ENCODE measurements around the gene C2CD4A.
"Not testable (repeated sequence)": the region's sequence is repeated elsewhere in the genome, so short reads cannot be mapped to it uniquely, and the experiment has no call there.

Gene C2CD4A, protein sequence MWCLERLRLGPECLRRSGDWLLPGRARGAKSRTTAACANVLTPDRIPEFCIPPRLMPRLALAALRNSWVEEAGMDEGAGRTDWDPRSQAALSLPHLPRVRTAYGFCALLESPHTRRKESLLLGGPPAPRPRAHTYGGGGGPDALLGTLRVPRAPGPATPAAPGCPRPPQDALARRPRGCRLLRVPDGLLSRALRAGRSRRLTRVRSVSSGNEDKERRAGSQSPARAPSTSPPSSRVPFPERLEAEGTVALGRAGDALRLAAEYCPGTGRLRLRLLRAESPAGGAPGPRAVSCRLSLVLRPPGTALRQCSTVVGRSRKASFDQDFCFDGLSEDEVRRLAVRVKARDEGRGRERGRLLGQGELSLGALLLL

GRCh38 chr15:62066663-62067447 is at the start of gene C2CD4A:
Gene C2CD4A, plus strand, starts transcription at chr15:62066977. Its CDS starts 637 bp downstream, at chr15:62067614.
- peak in 2 of 3 experiments; percentile 28 to 37 for DNase-seq (ENCODE audit: low read depth in 3 of 3)

DNA sequence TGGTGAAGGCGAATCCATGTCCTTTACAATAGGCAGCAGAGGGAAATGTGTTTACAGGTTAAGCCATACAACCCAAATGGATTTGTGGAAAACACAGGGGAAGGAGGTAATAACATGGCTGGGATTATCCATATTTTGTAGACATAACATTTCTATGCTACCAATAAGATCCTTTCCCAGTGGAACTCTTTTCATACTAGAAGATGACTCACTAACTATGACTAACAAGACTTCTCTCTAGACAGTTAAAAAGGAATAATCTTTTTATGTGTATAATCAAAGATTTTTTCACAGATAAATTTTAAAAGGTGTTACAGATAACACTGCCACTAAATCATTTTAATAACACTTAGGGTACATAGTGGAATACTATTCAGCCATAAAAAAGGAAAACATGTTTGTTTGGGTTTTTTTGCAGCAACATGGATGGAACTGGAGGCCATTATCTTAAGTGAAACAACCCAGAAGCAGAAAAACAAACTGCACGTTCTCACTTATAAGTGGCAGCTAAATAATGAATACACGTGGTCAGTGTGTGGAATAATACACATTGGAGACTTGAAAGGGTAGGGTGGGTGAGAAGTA is 46.1 kb upstream of the C2CD4A start:
- no peak for DNase-seq (ENCODE audit: low read depth in 3 of 3)

GRCh38 chr15:62021991-62022600 is 44.7 kb upstream of the C2CD4A start:
- DNase-seq (ENCODE audit: low read depth in 3 of 3) = no peak

DNA sequence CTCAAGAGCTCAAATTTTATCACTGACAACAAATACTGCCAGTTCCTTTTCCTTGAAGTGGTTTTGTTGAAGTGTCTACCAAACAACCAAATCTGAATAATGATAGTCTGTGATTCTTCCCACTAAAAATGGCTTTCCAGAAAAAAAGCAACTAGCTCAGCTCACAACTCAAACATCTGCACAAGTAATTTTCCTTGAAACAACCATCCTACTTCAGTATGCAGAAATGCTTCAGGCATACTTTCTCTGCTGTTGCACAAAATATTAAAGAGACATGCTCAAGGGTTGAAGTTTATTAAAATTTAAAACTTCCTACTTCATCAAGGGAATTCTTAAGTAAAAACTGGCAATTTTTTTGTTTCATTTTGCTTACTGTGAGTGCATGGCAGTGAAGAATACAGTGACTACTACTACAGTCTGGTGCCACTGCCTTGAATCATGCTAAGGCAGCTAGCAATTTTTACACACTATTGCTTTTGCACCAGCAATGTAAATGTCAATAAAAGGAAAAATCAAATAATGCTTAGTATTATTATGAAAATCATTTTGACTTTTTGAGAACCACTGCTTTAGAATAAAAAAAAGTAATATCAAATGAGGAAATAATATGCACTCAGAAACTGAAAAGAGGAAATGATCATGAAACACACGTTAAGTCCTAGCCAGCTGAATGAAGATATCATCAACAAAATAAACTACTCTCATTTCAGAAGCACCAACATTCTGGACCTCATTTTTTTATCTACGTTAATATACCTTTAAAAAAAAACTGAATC is 40.1 kb upstream of the C2CD4A start:
- no peak for DNase-seq (ENCODE audit: low read depth in 3 of 3)

DNA sequence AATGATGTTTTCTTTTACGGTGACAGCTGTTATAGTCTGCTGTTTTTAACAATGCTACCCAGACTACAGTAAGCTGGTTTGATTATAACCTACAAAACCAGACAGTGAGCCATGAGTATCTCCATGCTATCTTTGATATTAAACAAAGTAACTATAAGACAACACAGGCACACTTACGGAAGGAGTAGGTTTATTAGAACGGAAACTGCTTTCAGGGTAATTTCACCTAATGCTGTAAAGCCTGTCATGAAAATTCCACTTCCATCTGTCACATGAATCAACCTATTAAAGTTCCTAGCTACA is 39.6 kb upstream of the C2CD4A start:
- DNase-seq (ENCODE audit: low read depth in 3 of 3) = no peak

DNA sequence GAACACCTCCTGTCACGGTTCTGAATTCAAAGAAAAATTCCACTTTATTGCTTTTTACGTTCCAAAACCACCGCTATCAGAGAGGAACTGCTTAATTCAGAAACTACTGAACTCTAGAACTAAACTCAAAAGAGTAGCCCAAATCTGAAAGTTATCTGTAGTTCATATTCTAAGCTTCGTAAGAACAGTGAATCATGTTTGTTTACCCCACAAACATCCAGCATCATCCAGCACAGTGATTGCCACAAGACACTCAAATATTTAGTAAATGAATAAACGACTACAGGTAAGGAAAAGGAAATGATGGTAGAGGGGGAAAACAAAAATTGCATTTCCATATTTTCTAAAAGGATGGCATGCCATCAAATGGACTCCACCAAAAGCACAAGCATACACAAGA is 38.9 kb upstream of the C2CD4A start:
- no peak for DNase-seq (ENCODE audit: low read depth in 3 of 3)

DNA sequence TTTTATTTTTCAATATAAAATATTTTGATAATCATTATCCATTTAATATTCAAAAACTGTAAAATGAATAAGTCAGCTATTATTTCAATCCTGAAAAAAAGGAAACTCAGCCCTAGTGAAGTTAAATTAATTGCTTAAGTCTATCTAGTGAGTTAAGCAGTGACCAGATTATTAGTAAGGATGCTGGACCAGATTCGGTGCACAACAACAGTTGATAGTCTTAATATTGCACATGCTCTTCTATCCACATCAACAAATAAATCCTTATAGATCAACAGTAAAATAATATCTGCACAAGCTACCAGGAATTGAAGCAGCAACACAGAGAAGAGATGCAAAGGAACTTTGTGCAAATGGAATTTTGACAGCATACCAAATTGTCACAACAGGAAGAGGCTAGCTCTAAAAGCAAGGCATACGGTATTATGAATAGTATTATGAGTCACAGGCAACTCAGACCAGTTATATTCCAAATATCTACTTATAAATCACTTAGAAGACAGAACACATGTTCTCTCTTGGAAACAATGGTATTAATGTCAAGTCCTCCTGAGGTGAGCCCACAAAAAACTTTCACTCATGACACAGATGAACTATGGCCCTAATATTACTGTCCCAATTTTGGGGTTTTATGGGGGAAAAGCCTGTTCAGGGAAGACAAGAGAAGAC is 31.4 kb upstream of the C2CD4A start:
- no peak for DNase-seq (ENCODE audit: low read depth in 3 of 3)

DNA sequence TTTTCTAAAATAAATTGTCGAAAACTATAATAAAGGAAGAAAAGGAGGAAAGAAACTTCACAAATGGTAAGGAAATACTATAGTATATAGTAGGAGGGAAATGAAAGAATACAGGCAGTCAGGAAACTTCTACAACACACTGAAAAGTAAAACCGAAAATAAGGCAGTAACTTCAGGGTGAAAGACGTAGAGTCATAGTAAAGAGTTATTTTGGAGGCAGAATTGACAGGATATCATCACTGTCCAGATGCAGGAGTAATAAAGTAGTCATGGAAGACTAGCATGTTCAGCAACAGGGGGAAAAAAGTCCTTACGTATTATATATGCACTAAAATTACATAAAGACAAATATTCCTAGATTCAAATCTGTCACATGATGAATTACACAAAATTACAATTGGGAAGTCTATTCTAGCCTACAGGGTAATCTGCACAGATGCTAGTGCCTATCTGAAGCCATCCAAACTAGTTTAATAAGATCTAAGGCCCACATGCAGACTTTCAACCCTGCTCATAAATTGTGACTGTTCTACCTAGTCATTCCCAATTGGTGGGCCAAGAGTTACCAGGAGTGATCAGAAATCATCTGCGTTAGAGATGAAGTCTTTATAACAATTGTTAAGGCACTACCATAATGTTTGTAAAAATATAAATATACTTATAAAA is 20.6 kb upstream of the C2CD4A start:
- DNase-seq (ENCODE audit: low read depth in 3 of 3) = no peak

DNA sequence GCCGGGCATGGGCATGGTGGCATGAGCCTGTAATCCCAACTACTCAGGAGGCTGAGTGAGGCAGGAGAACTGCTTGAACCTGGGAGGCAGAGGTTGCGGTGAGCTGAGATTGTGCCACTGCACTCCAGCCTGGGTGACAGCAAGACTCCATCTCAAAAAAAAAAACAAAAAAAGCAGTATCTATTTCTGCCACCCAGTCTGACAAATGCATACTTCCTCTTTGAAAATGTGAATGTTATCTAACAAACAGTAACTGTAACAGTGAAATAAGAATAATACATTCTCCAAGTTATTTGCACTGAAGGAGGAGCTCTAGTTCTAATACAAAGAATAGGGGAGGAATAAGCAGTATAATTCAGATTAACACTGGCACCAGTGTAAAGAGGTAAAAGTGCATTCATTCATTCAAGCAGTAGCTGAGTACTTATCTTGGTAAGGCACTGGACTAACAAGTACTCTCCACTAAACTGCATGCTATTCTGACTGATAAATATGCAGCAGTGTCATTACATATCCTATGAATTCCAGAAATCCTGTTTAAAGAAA is 19.4 kb upstream of the C2CD4A start:
- DNase-seq (ENCODE audit: low read depth in 3 of 3) = no peak

GRCh38 chr15:62048254-62048653 is 18.5 kb upstream of the C2CD4A start:
- not testable (repeated sequence) for DNase-seq (ENCODE audit: low read depth in 3 of 3)

- DNase-seq (ENCODE audit: low read depth in 3 of 3) = no peak
Measured at GRCh38 chr15:62050115-62050514, 16.7 kb upstream of the C2CD4A start.

GRCh38 chr15:62051166-62051565 is 15.6 kb upstream of the C2CD4A start:
- DNase-seq (ENCODE audit: low read depth in 3 of 3) = no peak

DNA sequence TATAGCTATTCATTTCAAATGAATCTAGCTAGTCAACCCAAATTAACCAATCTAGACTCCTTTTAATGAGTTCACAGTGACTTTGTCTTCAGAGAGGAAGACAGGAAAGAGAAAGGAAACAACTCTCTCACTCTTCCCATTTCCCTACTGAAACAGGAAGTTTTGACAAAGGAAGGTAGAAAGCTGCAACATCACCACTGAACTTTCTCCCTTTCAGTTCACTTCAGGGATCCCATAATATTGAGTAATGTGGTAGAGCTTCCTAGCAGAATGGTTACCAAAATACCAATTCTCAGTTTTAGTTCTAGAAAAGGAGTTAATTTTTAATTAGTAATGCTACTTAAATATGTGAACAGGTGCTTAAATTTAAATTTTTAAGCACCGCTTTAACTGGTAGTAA is 14.1 kb upstream of the C2CD4A start:
- DNase-seq (ENCODE audit: low read depth in 3 of 3) = no peak

DNA sequence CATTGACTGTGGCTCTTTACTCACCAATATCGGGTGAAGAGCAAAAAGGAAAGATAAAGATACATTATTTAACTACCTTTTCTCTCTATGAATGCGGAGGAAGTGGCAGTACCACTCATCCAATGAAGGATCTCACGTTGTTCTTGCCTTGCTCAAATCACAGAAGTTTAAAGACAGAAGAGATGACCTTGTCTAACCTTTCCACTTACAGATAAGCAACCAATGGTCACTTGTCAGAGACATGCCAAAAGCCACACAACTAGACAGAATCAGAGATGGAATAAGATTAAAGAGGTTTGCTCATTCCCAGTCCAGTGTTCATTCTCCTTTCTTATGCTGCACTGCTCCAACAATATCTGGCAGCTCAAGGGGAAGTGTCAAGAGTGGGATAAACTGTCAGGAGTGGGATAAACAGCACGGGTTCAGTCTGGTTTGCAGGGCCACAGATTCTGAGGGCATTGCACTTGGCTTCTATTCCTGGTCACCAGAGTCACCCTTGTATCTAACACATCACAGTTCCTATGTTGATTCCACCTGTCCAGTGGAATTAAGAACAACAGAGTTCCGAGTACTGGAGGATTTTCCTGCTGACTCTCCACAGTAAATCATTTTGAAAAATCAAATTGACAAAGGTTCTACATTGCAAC is 13.2 kb upstream of the C2CD4A start:
- DNase-seq (ENCODE audit: low read depth in 3 of 3) = no peak

DNA sequence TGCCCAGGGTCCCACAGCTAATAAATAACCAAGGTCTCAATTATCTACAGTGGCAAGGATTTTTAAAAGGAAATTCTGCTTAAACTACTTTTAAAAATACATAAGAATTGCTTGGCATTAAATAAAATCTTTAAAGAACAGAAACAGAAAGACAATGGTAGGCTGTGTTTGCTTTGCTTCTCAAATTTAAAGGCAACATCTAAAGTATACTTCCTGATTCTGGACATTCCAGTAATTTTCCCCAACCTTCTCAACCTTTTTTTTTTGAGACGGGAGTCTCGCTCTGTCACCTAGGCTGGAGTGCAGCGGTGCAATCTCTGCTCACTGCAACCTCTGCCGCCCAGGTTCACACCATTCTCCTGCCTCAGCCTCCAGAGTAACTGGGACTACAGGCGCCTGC is 11.8 kb upstream of the C2CD4A start:
- no peak for DNase-seq (ENCODE audit: low read depth in 3 of 3)

DNA sequence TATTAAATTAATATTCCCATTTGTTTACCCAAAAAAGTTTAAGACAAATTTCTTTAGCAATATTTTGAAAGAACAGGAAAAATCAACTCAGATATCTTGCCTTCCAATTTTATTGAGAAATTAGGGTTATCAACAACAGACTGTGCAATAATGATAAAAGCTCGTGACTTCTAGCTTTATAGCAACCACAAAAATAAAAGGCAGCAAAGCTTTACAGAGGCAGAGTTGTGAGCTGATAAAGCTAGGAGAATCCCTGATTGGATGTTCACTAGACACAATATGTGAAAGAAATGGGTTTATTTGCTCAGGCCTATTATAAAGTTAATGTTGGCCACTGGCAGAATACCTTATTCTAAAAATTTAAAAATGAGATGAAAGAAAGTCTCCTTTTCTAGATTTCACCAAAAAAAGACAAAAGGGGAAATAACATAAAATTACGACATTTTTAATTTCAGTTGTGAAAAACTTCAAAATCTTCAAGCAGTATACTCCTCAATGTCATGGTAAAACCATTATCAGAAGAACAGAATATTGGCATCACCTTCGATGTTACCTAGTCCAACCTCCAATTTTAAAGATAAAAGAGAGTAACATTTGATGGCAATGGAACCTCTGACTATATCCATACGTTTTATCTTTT is 9.3 kb upstream of the C2CD4A start:
- DNase-seq (ENCODE audit: low read depth in 3 of 3) = no peak

DNA sequence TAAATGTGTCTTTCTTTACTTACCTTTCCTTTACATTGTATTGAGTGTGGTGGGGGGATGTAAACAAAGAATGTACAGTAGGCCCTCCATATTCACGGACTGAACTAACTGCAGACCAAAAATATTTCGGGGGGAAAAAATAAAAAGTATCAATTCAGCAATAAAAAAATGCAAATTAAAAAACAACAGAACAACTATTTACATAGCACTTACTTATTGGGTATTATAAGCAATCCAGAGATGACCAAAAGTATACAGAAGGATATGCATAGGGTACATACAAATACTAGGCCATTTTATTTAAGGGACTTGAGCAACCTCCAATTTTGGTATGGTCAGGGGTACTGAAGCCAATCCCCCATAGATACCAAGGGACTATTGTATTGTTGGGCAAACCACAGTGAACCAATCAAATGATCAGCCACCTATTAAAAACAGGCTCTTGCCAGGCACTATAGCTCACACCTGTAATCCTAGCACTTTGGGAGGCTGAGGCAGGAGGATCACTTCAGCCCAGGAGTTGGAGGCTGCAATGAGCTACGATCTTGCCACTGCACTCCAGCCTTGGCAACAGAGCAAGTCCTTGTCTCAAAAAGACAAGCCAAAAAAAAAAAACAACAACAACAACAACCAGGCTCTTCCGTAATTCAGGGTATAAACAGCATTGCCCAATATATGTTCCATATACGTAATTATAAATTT is 8.3 kb upstream of the C2CD4A start:
- DNase-seq (ENCODE audit: low read depth in 3 of 3) = no peak

GRCh38 chr15:62059108-62059815 is 7.5 kb upstream of the C2CD4A start:
- DNase-seq (ENCODE audit: low read depth in 3 of 3) = no peak

Measured in stimulated activated CD4-positive, alpha-beta T cell treated with anti-CD3 and anti-CD28 coated beads, TNF-alpha, amount 100 ng/mL, for 4 hours (primary cell).